GM19043 (cell line): ENCODE data around the gene HLA-DRB1.
"Not testable (repeated sequence)": the region's sequence is repeated elsewhere in the genome, so short reads cannot be mapped to it uniquely, and the experiment has no call there.

Experiments
- ATAC-seq: cut with Tn5 transposase; IDR thresholded peaks from one replicate; pipeline ENCODE4 v1.9.1; 2021; ENCODE audit warnings: low read depth; ENCODE audit not compliant: unreplicated experiment

The HLA-DRB1 gene

DNA sequence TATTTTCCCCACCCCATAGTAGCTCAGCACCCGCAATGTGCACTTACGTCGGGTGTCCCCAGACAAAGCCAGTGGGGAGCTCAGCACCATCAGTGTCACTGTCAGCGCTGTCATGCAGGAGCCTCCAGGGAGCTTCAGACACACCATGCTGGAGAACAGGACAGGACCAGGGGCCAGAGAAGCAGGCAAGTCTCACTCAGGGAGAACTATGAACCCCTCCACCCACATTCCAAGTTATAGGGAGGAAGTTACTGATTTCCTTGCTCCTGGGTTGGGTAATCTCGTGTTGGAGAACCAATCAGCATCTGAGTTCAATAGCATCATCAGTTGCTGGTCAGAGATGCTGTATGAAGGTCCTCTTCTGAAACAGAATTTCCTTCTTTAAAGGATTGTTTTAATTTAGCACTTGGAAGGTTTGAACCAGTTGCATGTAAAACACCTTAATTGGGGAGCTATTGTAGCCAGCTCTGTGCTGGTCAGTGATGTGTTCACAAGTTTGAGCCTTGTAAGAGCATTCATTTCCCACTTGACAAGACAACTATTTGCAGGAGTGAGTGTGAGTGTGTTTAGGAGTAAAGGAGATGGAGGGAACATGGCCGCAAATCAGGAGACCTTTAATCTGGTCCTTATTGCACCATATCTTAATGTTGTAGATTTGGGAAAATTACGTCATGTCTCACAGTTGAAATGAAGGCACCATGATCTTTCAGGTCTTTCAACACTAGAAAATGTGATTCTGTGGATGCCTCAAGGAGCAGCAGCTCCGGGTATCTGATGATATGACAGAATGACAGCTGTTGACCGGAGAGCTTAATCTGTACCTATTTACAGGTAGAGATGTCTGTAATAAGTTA is at the start of gene HLA-DRB1:
HLA-DRB1 (minus strand) TSS at position 253 of the 854 bp plus-strand sequence; CDS start at position 147, 106 bp downstream.
- ATAC-seq: peak; percentile 91

DNA sequence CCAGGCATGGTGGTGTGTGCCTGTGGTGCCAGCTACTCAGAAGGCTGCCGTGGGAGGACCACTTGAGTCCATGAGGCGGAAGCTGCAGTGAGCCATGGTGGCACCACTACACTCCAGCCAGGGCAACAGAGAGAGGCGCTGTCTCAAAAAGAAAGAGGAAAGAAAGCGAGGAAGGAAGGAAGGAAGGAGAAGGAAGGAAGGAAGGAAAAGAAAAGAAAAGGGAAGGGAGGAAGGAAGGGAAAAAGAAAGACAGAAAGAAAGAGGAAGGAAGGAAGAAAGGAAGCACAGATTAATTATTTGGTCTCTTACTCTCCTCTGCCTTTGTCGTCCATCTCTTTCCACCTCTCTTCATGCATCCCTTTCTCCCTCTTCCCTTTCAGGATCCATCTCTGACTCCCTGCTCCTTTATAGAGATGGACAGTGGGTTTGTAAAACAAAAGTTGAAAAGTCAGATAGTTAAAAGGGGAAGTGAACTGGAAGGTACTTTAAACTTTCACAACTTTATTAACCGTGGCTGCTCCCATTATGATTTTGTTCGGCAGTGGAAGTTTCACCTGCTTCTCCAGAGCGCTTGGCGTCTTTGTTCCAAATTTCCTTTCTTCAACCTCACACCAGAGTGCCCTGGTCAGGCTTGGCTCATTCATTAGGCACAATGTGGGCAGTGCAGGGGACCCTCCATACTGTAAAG is 49.0 kb upstream of the HLA-DRB1 start:
- ATAC-seq: no peak

DNA sequence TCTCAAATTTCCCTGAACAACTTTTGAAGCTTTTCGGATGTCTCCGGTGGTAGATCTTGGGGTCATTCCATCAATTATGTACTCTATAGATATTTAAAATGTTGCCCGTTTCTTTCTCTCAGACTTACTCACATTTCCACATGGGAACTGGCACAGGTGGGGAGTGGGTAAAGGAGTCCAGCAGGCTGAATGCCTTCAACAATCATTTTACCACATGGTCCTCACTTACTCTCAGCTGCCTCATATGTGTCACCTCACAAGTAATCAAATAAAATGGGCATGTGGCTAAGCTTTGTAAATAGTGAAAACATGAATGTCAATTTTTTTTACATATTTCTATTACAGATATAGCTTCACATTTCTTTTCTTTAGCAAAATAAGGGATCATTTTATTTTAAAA is 48.2 kb upstream of the HLA-DRB1 start:
- ATAC-seq: no peak

DNA sequence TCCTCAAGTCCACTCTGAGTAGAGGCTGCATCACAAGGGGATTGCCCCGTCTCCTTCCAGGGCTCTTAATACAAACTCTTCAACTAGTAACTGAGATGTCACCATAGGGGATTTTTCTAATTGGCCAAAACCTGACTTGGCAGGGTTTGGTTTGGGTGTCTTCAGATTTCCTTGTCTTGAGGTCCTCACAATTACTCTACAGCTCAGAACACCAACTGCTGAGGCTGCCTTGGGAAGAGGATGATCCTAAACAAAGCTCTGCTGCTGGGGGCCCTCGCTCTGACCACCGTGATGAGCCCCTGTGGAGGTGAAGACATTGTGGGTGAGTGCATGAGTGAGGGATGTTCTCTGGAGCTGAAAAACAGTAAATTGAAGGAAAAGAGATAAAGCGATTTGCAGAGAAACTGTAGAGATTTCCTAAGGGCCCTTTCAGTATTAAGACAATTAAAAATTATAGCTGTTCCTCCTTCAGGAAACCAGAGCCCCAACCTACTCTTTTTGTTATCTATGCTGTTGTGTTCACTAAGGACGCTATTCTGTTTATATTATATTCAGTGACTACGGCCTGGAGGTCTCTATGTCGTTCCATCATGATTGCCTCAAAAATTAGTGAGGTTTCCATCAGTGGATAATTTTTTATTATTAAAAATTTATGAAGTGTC is 47.7 kb upstream of the HLA-DRB1 start, which contains the start of gene HLA-DQA1:
HLA-DQA1 (plus strand) TSS at position 188 of the 662 bp plus-strand sequence; CDS start at position 241, 53 bp downstream.
- peak; percentile 60 for ATAC-seq

DNA sequence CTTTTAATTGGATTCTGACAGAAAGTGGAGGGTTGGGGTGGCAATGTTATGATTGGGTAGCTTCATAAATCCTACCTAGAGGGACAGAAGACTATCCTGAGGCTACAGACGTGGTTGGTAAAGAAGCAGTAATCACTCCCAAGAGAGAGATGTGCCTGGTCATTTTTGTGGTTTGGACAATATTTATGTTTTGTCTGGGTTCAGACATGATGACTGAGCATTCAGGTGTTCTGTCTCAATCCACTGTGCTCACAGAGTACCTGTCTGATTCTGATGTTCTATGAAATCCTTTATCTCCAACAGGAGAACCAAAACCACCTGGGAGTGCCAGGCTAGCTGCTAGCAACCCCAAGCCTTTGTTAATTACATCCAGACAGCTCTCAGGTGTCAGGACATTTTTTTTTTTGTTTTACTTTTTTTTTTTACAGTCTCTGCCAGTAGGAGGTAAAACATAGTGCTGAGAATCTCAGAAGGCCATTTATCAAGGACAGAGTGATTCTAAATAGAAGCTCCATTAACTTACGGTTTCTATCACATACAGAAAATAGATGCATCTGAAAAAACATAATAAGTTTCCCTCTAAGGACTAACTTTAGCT is 46.0 kb upstream of the HLA-DRB1 start:
- ATAC-seq: no peak

DNA sequence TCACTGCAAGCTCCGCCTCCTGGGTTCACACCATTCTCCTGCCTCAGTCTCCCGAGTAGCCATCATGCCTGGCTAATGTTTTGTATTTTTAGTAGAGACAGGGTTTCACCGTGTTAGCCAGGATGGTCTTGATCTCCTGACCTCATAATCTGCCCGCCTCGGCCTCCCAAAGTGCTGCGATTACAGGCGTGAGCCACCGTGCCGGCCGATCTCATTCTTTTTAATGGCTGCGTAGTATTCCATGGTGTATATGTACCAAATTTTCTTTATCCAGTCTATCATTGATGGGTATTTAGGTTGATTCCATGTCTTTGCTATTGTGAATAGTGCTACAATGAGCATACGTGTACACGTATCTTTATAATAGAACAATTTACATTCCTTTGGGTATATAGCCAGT is 40.1 kb upstream of the HLA-DRB1 start:
- not testable (repeated sequence) for ATAC-seq

DNA sequence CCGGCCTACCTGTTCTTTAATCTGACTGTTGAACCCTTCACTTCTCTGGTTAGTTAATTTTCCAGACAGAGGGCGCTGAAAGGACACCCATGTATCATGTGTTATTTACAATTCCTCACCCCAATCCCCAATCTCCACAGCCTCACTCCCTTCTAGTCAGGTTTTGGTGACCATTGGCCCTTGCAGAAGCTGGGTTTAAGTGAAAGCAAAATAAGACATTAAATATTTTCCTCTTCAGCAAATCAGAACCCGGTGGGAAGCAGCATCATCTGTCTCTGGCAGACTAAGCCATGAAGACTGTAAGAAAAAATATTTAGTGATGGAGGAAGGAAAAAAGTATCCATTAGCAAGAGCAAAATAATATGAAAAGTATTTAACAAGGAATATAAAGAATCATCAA is 38.2 kb upstream of the HLA-DRB1 start:
- ATAC-seq: no peak

DNA sequence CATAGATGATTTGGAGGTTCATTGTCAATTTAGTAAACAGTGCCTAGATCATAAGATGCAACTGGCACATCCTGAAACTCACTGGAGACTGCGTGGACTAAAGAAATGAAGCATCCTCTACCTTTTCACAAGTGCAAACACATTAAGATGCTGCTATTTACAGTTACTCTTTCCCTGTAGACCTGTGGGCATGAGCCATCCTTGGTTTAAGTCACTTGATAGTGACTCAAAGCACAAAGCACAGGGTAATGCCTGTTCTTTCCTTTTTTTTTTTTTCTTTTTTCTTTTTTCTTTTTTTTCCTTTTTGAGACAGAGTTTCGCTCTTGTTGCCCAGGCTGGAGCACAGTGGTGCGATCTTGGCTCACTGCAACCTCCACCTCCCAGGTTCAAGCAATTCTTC is 37.6 kb upstream of the HLA-DRB1 start:
- ATAC-seq: no peak

DNA sequence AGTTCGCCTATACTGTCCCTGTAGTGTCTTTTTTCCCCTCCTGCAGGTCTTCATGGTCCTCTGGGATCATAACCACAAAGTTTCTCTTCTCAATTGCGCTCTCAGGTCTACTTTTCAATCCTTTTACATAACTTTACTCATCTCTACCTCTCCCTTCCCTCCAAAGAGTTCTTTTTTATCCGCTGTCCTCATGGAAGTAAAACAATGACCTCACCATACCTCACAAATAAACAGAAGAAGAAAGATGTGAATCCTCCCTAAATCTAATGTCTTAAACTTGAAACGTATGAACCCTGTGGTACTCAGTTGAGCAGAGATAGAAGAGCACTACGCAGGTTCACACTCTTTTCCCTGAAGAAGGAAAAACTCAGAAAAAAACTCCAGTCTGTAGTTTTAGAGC is 35.5 kb upstream of the HLA-DRB1 start:
- no peak for ATAC-seq

DNA sequence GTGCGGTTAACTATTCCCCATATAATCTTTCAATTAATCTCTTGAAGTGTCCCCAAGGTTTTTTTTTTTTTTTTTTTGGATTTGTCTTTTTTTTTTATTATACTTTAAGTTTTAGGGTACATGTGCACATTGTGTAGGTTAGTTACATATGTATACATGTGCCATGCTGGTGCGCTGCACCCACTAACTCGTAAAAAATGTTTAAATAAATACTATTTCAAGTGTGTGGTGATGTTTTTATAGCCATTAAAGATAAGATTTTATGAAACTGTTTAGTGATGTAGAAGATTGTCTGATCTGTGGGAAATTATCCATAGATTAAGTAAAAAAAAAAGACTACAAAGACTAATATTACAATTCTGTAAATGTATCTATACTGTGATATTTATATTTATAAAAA is 34.9 kb upstream of the HLA-DRB1 start:
- no peak for ATAC-seq

DNA sequence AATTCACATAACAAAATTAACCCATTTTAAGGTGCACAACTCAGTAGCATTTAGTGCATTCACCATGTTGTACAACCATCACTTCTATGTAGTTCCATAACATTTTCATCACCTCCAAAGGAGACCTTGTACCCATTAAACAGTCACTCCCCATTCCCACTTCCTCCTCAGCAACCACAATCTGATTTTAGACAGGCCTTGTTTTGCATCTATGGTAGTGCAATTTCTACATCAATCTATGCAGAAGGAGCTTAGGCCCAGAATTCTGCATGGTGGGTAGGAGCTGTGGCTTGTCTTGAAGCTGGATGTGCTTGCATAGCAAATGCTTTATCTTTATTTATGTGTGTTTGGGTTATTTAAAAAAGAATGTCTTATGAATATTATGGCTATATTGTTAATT is 34.0 kb upstream of the HLA-DRB1 start:
- no peak for ATAC-seq

DNA sequence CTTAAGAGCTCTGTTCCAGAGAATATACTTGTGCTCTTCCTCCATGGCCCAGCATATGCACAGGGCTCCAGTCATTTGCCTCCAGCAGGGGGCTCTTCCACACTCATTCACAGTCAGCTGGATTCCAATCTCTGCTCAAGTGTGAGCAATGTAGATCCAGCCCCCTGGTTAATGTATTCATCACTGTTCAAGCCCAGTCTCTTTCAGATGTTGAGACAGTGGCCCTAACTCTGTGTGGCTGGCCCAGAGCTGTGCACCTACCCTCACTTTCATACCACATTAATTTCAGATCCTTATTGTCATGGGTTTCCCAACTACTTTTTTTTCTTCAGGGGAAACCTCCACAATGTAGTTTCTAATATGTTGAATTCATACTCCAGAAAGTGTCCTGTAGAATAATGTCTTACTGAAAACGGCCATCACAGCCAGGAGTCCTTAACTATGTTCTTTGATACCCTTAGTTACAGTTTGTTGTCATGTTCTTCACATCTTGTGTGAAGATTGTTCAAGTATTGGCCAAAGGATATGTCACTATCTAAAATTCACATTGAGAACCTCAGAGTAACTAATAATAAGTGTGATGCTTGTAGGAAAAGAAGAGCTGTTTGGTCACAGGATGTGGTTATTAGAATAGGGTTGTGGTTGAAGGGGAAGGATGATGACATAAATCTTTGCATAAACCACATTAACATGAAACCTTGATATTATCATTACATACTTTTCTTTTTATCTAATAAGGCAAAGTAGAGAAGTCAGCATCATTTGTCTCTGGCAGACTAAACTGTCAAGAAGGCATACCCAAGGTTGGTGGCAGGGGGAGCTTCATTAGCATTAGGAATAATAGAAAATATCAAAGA is 33.1 kb upstream of the HLA-DRB1 start:
- ATAC-seq: peak; percentile 66

DNA sequence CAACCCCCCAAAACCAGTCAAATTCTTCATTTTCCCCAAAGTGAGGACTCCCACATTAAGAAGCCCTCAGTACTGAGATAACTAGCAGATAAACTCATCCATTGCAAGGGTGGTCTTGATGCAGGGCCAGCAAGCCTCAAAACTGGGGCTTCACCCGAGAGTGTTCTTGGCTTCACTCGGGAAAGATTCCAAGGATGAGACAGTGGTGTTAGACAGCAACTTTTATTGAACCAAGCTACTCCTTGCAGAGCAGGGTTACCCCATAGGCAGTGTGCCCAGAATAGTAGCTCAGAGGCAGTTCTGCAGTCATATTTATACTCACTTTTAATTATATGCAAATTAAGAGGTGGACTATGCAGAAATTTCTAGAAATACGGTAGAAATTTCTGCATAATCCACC is 31.7 kb upstream of the HLA-DRB1 start:
- no peak for ATAC-seq

DNA sequence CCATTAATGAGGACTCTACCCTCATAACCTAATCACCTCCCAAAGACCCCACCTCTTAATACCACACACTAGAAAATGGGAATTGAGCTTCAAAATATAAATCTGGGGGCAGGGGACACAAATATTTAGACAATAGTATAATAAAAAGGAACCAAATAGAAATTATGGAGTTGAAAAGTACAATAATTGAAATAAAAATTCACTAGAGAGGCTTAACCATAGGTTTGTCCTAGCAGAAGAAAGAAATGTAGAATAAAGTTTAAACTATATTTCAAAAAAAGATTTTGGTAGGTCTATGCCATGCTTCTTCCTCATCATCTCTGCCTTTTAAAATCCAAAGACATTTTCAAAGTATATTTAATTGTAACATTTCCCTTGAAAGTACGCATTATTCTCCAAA is 28.1 kb upstream of the HLA-DRB1 start:
- ATAC-seq: no peak

DNA sequence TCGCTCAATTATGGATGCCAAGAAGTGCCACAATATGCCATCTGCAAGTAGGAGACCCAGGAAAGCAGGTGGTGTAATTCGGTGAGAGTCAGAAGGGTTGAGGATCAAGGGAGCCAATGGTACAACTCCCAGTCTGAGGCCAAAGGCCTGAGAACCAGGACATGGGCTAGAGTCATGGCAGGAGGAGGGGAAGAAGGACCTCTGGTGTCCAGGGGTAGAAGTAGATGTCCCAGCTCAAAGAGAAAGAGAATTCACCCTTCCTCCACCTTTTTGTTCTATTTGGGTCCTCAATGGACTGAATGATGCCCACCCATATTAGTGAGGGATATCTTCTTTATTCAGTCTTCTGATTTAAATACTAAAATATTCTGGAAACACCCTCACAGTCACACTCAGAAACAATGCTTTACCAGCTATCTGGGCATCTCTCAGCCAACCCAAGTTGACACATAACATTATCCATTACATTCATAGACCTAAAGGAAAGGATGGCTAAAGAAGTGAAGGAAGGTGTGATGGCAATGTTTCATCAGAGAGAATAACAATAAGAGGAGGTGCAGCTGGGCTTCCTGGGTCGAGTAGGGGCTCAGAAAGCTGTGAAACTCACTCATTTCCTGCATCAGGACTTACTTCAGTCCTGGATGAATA is 26.4 kb upstream of the HLA-DRB1 start:
- ATAC-seq: no peak

DNA sequence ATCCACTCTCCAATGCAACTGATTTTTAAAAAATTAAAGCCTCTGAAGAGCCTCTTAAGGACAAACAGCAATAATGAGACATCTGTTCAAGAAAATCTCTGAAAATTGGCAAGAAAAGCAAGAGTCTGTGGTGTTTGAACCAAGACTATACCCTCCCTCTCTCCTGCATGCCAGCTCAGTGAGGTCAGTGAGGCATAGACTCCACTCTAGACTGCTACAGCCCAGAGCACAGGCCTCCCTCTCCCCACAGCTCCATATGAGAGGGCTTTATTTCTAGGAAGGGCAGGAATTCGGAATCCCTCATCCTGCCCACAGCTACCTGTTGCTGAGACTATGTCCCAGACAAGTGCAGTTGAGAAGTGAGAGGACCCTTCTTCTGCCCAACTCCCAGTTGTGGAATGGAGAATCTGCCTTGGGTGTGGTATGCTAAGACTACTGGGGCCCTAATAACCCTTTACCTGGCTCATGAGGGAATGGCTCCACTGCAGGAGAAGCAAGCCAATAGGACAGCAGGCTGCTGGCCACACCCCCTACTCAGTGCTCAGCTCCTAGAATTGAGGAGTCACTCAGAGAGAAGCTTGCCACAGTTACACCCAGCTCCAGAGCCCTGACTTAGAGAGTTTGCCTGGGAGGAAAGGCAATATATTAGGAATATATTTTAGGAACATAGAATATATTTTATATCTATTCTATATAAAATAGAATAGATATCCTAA is 24.9 kb upstream of the HLA-DRB1 start:
- no peak for ATAC-seq

DNA sequence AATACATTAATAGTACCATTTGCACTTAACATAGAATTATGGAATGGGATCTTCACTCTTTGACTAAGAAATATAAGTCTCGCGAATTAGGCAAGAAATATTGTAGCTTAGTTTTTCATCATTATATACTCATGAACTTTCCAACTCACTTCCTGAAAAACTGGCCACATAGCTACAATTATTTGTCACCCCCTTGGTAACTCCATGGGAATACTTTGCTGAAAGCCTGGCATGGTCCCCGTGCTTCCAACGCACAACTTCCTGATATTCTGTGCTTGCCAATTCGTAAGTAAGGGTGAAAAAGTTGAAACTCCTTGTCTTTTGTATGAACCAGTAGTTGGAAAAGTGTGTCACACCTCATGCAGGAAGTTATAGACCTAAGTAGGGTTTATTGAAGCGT is 23.8 kb upstream of the HLA-DRB1 start:
- ATAC-seq: no peak

DNA sequence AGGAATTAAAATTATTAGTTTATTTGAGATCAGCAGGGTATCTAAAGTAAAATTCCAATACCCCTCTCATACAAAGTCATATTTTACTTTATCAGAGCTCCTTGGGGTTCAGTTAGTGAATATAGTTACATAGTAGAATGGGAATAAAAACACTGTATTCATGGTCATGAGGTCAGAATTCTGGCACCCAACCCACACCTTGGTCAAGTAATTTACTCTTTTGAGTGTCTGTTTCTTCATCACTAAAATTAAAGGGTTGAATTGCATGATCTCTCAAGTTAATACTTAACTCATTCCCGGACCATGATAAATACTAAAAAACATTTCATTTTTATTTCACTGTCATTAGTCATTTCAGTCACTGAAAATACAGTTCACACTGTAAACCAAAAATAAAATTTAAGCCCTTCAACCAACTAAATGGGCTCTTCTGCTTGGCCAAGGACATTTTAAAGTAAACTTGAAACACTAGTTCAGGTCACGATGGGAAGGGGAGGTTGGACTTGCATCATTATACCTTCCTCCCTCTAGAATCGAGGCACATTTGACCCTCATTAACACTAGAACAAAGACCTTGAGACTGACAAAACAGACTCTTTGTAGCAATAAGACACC is 21.1 kb upstream of the HLA-DRB1 start:
- no peak for ATAC-seq
